ENCODE results near the gene SNX19. TPM values are rescaled to one million over a fixed set of nuclear protein-coding genes. Genes with fewer than 3 reads are reported as not detected.

Gene SNX19, protein sequence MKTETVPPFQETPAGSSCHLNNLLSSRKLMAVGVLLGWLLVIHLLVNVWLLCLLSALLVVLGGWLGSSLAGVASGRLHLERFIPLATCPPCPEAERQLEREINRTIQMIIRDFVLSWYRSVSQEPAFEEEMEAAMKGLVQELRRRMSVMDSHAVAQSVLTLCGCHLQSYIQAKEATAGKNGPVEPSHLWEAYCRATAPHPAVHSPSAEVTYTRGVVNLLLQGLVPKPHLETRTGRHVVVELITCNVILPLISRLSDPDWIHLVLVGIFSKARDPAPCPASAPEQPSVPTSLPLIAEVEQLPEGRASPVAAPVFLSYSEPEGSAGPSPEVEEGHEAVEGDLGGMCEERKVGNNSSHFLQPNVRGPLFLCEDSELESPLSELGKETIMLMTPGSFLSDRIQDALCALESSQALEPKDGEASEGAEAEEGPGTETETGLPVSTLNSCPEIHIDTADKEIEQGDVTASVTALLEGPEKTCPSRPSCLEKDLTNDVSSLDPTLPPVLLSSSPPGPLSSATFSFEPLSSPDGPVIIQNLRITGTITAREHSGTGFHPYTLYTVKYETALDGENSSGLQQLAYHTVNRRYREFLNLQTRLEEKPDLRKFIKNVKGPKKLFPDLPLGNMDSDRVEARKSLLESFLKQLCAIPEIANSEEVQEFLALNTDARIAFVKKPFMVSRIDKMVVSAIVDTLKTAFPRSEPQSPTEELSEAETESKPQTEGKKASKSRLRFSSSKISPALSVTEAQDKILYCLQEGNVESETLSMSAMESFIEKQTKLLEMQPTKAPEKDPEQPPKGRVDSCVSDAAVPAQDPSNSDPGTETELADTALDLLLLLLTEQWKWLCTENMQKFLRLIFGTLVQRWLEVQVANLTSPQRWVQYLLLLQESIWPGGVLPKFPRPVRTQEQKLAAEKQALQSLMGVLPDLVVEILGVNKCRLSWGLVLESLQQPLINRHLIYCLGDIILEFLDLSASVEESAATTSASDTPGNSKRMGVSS
- total RNA-seq, result 57.6 TPM

DNA sequence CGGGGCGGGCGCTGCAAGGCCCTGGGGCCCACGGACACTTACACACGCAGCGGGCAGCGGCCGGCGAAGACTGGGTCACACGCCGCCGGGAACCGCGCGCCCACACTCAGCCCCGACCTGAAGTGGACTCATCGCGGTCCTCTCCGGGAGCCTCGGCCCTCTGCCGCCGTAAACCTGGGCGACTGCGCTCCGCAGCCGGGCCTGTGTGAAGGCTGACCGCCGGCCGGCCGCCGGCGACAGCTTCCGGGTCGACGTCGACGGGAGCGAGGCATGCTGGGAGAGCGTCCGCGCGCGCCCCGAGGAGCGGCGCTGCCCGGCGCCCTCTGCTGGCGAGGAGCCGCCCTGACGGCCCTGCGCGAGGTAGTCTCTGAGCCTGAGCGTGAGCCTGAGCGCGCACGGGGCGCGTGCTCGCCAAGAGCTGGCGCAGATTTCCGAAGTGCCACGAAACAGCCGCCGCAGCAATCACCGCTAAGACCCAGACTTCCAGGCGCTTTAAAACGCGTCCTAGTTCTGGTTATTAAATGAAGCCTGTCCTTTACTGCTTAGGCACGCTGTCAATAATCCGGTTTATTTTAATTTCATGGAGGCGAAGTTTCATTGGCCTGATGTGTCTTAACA lies at the start of gene SNX19:
Gene SNX19 (minus strand): TSS at position 242 of the 618 bp plus-strand sequence. CDS start 540 bp downstream, outside the sequence.

